K562 (cell line): ENCODE measurements around the gene EMC10. TPM values are rescaled to one million over a fixed set of nuclear protein-coding genes. Genes with fewer than 3 reads are reported as not detected.

Experiments used
- ARHGAP35 ChIP-seq: fragments of 450-650 bp; IDR thresholded peaks from 2 replicates; pipeline ENCODE4 v1.6.1; 2018; ENCODE audit not compliant: partially characterized antibody
- CGGBP1 ChIP-seq: fragments of 250-450 bp; sonication (Bioruptor Pico); IDR thresholded peaks from 2 replicates; pipeline ENCODE4 v1.9.0; 2021; ENCODE audit warnings: mild to moderate bottlenecking
- CHD2 ChIP-seq: IDR thresholded peaks from 2 replicates; pipeline ENCODE4 v1.6.1; 2011; ENCODE audit warnings: low read depth, low read length
- HDGF ChIP-seq: fragments of 450-650 bp; IDR thresholded peaks from 2 replicates; pipeline ENCODE4 v1.6.1; 2016
- HMGXB4 ChIP-seq: sonication (generic); formaldehyde crosslinking; IDR thresholded peaks from 2 replicates; pipeline ENCODE4 v1.8.1; 2023; ENCODE audit warnings: mild to moderate bottlenecking, missing genetic modification reagents
- NR1H2 ChIP-seq: sonication (generic); formaldehyde crosslinking; IDR thresholded peaks from 2 replicates; pipeline ENCODE4 v1.4.0; 2020; ENCODE audit warnings: mild to moderate bottlenecking, missing genetic modification reagents
- PRMT5 ChIP-seq: sonication (generic); formaldehyde crosslinking; IDR thresholded peaks from 2 replicates; pipeline ENCODE4 v1.5.0; 2020; ENCODE audit warnings: missing genetic modification reagents
- SMARCA4 ChIP-seq: fragments of 450-650 bp; IDR thresholded peaks from 2 replicates; pipeline ENCODE4 v1.6.1; 2016
- SP1 ChIP-seq: sonication (generic); formaldehyde crosslinking; IDR thresholded peaks from 2 replicates; pipeline ENCODE4 v1.8.1; 2022; ENCODE audit warnings: mild to moderate bottlenecking, missing genetic modification reagents
- SREBF2 ChIP-seq: sonication (generic); formaldehyde crosslinking; IDR thresholded peaks from 2 replicates; pipeline ENCODE4 v1.4.0; 2020; ENCODE audit warnings: mild to moderate bottlenecking, missing genetic modification reagents
- STAT6 ChIP-seq: sonication (generic); formaldehyde crosslinking; IDR thresholded peaks from 2 replicates; pipeline ENCODE4 v1.8.1; 2023; ENCODE audit warnings: mild to moderate bottlenecking, missing genetic modification reagents
- TEAD1 ChIP-seq, 2 experiments: fragments of 450-650 bp in 1 of 2; sonication (generic) in 1 of 2; formaldehyde crosslinking; IDR thresholded peaks; 2 replicates each; pipeline versions ENCODE4 v1.4.0 to v1.8.0; 2020 to 2022; ENCODE audit warnings: mild to moderate bottlenecking in 2 of 2, missing genetic modification reagents in 1 of 2
- TFE3 ChIP-seq: fragments of 450-650 bp; formaldehyde crosslinking; IDR thresholded peaks from 2 replicates; pipeline ENCODE4 v1.4.0; 2020; ENCODE audit warnings: mild to moderate bottlenecking, mixed read lengths
- XRCC5 ChIP-seq: fragments of 200-400 bp; formaldehyde crosslinking; IDR thresholded peaks from 2 replicates; pipeline ENCODE4 v1.6.1; 2017; ENCODE audit warnings: low read depth, mild to moderate bottlenecking, low read length
- ZBED1 ChIP-seq: IDR thresholded peaks from 2 replicates; pipeline ENCODE4 v1.6.1; 2014
- ZBTB9 ChIP-seq: fragments of 450-650 bp; formaldehyde crosslinking; IDR thresholded peaks from 2 replicates; pipeline ENCODE4 v1.4.0; 2020; ENCODE audit warnings: mild to moderate bottlenecking, moderate library complexity
- ZFP1 ChIP-seq: fragments of 450-650 bp; formaldehyde crosslinking; IDR thresholded peaks from 2 replicates; pipeline ENCODE4 v1.4.0; 2020; ENCODE audit warnings: mild to moderate bottlenecking, mixed read lengths
- ZNF280B ChIP-seq: fragments of 250-450 bp; sonication (Bioruptor Pico); IDR thresholded peaks from 2 replicates; pipeline ENCODE4 v1.5.1; 2021; ENCODE audit warnings: mild to moderate bottlenecking
- ZNF589 ChIP-seq: fragments of 200-800 bp; sonication (Bioruptor generic); IDR thresholded peaks from 2 replicates; pipeline ENCODE4 v1.6.1; 2016; ENCODE audit warnings: low read depth, missing genetic modification characterization, missing compliant biosample characterization
- ZNF79 ChIP-seq: fragments of 250-450 bp; sonication (Bioruptor Pico); IDR thresholded peaks from 2 replicates; pipeline ENCODE4 v1.4.0; 2020; ENCODE audit warnings: low read depth, mild to moderate bottlenecking, moderate library complexity
- ZZZ3 ChIP-seq: fragments of 450-650 bp; IDR thresholded peaks from 2 replicates; pipeline ENCODE4 v1.6.1; 2016; ENCODE audit warnings: antibody characterized with exemption, mild to moderate bottlenecking, moderate library complexity
- polyA plus RNA-seq, 8 experiments: library from polyadenylated mRNA; depleted of rRNA in 4 of 8; stranded (reverse) in 5 of 8; unstranded in 3 of 8; fragments of >200 nt; fragmentation: Nextera tagmentation in 2 of 8; fragmentation: Illumina TruSeq in 1 of 8; extraction: Ambion mirVana in 2 of 8; extraction: Trizol in 1 of 8; gene quantifications; 2 replicates each; pipeline versions ENCODE4 v1.2.1 to v1.2.3, GENCODE V29; 2011 to 2014; ENCODE audit warnings: inconsistent platforms in 1 of 8, missing spikeins in 1 of 8
- total RNA-seq, 7 experiments: library from RNA; depleted of rRNA in 6 of 7; stranded (reverse); fragments of >200 nt in 6 of 7; fragmentation: Illumina TruSeq in 2 of 7; extraction: Trizol in 2 of 7; gene quantifications; 2 replicates each; pipeline versions ENCODE4 v1.2.1 to v1.2.3, GENCODE V29; 2011 to 2021; ENCODE audit warnings: low replicate concordance in 1 of 7

EMC10 gene
- total and polyA plus RNA-seq, 9 of the 15 experiments (the other 6 are each of a cell fraction or from before 2014, with no cell fraction given), result 1.4 to 46.0 (median 13.1) TPM

- no peak for TF ChIP-seq STAT6 (CRISPR knock-in tag)
- TF ChIP-seq ARHGAP35, result no peak
- 0 out of 2 replicates have a peak, but pooled peaks have one; percentile 32 for TF ChIP-seq ZNF589 (CRISPR knock-in tag)
- TF ChIP-seq ZNF79 (CRISPR knock-in tag), result no peak
- no peak for TF ChIP-seq TFE3 (CRISPR knock-in tag)
- no peak for TF ChIP-seq ZZZ3
- no peak for TF ChIP-seq HDGF
- no peak for TF ChIP-seq SREBF2 (CRISPR knock-in tag)
- no peak for TF ChIP-seq ZNF280B (CRISPR knock-in tag)
- TF ChIP-seq ZBED1, result no peak
- TF ChIP-seq PRMT5 (CRISPR knock-in tag), result no peak
- no peak for TF ChIP-seq XRCC5
- TF ChIP-seq SP1 (CRISPR knock-in tag), result peak; percentile 98
- no peak for TF ChIP-seq ZBTB9 (CRISPR knock-in tag)
- TF ChIP-seq TEAD1 (CRISPR knock-in tag; IDR thresholded peaks at IDR 0.05), result 0 out of 4 replicates have a peak, but pooled peaks of 1 of the 2 experiments have one; percentile 39
- TF ChIP-seq ZFP1 (CRISPR knock-in tag), result no peak
- TF ChIP-seq SMARCA4, result no peak
- TF ChIP-seq NR1H2 (CRISPR knock-in tag), result no peak
- no peak for TF ChIP-seq CHD2
- no peak for TF ChIP-seq CGGBP1 (CRISPR knock-in tag)
- TF ChIP-seq HMGXB4 (CRISPR knock-in tag), result no peak
Observed at GRCh38 chr19:50476224-50476906, at the start of gene EMC10, which contains the start of gene GARIN5A (continued).
